ENCODE measurements around the gene SEC61B.

Gene SEC61B

GRCh38 chr9:99213197-99213596, 8.9 kb upstream of the SEC61B start:
- DNase-seq (ENCODE audit: extremely low spot score) = no peak
- POLR2A ChIA-PET = no interaction called here
- no peak for TF ChIP-seq ELF4 (IDR thresholded peaks at IDR 0.05)
- no peak for TF ChIP-seq ARNT (IDR thresholded peaks at IDR 0.05)
- TF ChIP-seq SUZ12 (IDR thresholded peaks at IDR 0.05) = no peak
- TF ChIP-seq L3MBTL2 (conservative IDR thresholded peaks at IDR 0.05) = no peak
- TF ChIP-seq TARDBP (IDR thresholded peaks at IDR 0.05) = no peak
- TF ChIP-seq CTBP1 (IDR thresholded peaks at IDR 0.05; ENCODE audit: borderline replicate concordance) = no peak
- TF ChIP-seq LEF1 (IDR thresholded peaks at IDR 0.05; ENCODE audit: borderline replicate concordance) = no peak
- no peak for TF ChIP-seq FOXM1 (IDR thresholded peaks at IDR 0.05; ENCODE audit: borderline replicate concordance)
- TF ChIP-seq ZNF384 (IDR thresholded peaks at IDR 0.05) = no peak
- CTCF ChIA-PET = interaction anchor here (0.6 to 0.8 kb wide), 2 partner anchors 9 to 55 kb away, joined by 3 to 4 read pairs; partner anchors contain the start of gene SEC61B

GRCh38 chr9:99216073-99216472, 6.0 kb upstream of the SEC61B start:
- ChIA-PET POLR2A (no interaction called here), CTCF (no interaction called here)
- no peak for DNase-seq (ENCODE audit: extremely low spot score)
- no peak for TF ChIP-seq ZNF384 (IDR thresholded peaks at IDR 0.05)
- no peak for TF ChIP-seq FOXK2 (IDR thresholded peaks at IDR 0.05)
- TF ChIP-seq FOXA1 (IDR thresholded peaks at IDR 0.05) = no peak
- no peak for TF ChIP-seq CTBP1 (IDR thresholded peaks at IDR 0.05; ENCODE audit: borderline replicate concordance)
- no peak for TF ChIP-seq TARDBP (IDR thresholded peaks at IDR 0.05)
- no peak for TF ChIP-seq LEF1 (IDR thresholded peaks at IDR 0.05; ENCODE audit: borderline replicate concordance)
- no peak for TF ChIP-seq L3MBTL2 (conservative IDR thresholded peaks at IDR 0.05)

- no peak for DNase-seq (ENCODE audit: extremely low spot score)
- ChIA-PET POLR2A (interaction anchor here (1.6 kb wide), 1 partner anchor 9 kb away, joined by 4 read pairs; no protein-coding TSS in a partner anchor), CTCF (interaction anchor here (1.0 to 1.6 kb wide), 2 partner anchors 11 to 57 kb away, joined by 3 to 4 read pairs; no protein-coding TSS in a partner anchor)
- no peak for TF ChIP-seq FOXK2 (IDR thresholded peaks at IDR 0.05)
- TF ChIP-seq FOXA1 (IDR thresholded peaks at IDR 0.05) = no peak
- TF ChIP-seq SUZ12 (IDR thresholded peaks at IDR 0.05) = no peak
- no peak for TF ChIP-seq L3MBTL2 (conservative IDR thresholded peaks at IDR 0.05)
- no peak for TF ChIP-seq ARNT (IDR thresholded peaks at IDR 0.05)
- no peak for TF ChIP-seq ZNF384 (IDR thresholded peaks at IDR 0.05)
- TF ChIP-seq TARDBP (IDR thresholded peaks at IDR 0.05) = no peak
- no peak for TF ChIP-seq NFRKB (IDR thresholded peaks at IDR 0.05)
- no peak for TF ChIP-seq BHLHE40 (IDR thresholded peaks at IDR 0.05; ENCODE audit: borderline replicate concordance)
- TF ChIP-seq PKNOX1 (IDR thresholded peaks at IDR 0.05) = no peak
- no peak for TF ChIP-seq ELF4 (IDR thresholded peaks at IDR 0.05)
- TF ChIP-seq CTBP1 (IDR thresholded peaks at IDR 0.05; ENCODE audit: borderline replicate concordance) = no peak
- TF ChIP-seq SP1 (IDR thresholded peaks at IDR 0.05) = no peak
Measured at GRCh38 chr9:99220011-99220410, 2.1 kb upstream of the SEC61B start.

GRCh38 chr9:99221266-99221620, 839 bp upstream of the SEC61B start:
- ChIA-PET POLR2A (interaction anchor here (0.8 to 2.5 kb wide), 7 partner anchors 10 to 685 kb away, joined by 3 to 8 read pairs (median 4); partner anchors contain the start of gene TGFBR1), CTCF (no interaction called here)
- TF ChIP-seq ELF4 (IDR thresholded peaks at IDR 0.05) (no peak), FOXA1 (IDR thresholded peaks at IDR 0.05) (no peak)
- DNase-seq (ENCODE audit: extremely low spot score) = no peak

- POLR2A ChIA-PET = interaction anchor here (0.7 to 2.5 kb wide), 11 partner anchors 9 to 683 kb away, joined by 3 to 8 read pairs (median 3); partner anchors contain the start of gene TGFBR1
- DNase-seq (ENCODE audit: extremely low spot score) = no peak
- CTCF ChIA-PET = interaction anchor here (0.8 to 1.5 kb wide), 3 partner anchors 9 to 36 kb away, joined by 3 to 6 read pairs (median 3); no protein-coding TSS in a partner anchor
- TF ChIP-seq L3MBTL2 (conservative IDR thresholded peaks at IDR 0.05) (0 out of 2 replicates have a peak, but pooled peaks have one; percentile 28), LEF1 (IDR thresholded peaks at IDR 0.05; ENCODE audit: borderline replicate concordance) (no peak)
Measured at GRCh38 chr9:99222416-99223270, 561 bp downstream of the SEC61B start.

- TF ChIP-seq SP1 (IDR thresholded peaks at IDR 0.05) (no peak), FOXA1 (IDR thresholded peaks at IDR 0.05) (no peak), FOXK2 (IDR thresholded peaks at IDR 0.05) (no peak), SUZ12 (IDR thresholded peaks at IDR 0.05) (no peak), PKNOX1 (IDR thresholded peaks at IDR 0.05) (no peak), ARNT (IDR thresholded peaks at IDR 0.05) (no peak), ELF4 (IDR thresholded peaks at IDR 0.05) (no peak), FOXM1 (IDR thresholded peaks at IDR 0.05; ENCODE audit: borderline replicate concordance) (no peak), CTBP1 (IDR thresholded peaks at IDR 0.05; ENCODE audit: borderline replicate concordance) (no peak), ZNF384 (IDR thresholded peaks at IDR 0.05) (no peak), LEF1 (IDR thresholded peaks at IDR 0.05; ENCODE audit: borderline replicate concordance) (no peak), L3MBTL2 (conservative IDR thresholded peaks at IDR 0.05) (no peak), TARDBP (IDR thresholded peaks at IDR 0.05) (no peak), NFRKB (IDR thresholded peaks at IDR 0.05) (no peak), BHLHE40 (IDR thresholded peaks at IDR 0.05; ENCODE audit: borderline replicate concordance) (no peak), HDGF (IDR thresholded peaks at IDR 0.05; ENCODE audit: borderline replicate concordance) (no peak)
- CTCF ChIA-PET = interaction anchor here (0.6 kb wide), 1 partner anchor 201 kb away, joined by 4 read pairs; no protein-coding TSS in a partner anchor
- no peak for DNase-seq (ENCODE audit: extremely low spot score)
- POLR2A ChIA-PET = no interaction called here
Measured at GRCh38 chr9:99224445-99224844, 2.4 kb downstream of the SEC61B start.

- TF ChIP-seq TARDBP (IDR thresholded peaks at IDR 0.05) (no peak), L3MBTL2 (conservative IDR thresholded peaks at IDR 0.05) (no peak), HDGF (IDR thresholded peaks at IDR 0.05; ENCODE audit: borderline replicate concordance) (no peak), ZNF384 (IDR thresholded peaks at IDR 0.05) (no peak), NFRKB (IDR thresholded peaks at IDR 0.05) (no peak), CTBP1 (IDR thresholded peaks at IDR 0.05; ENCODE audit: borderline replicate concordance) (no peak), ARNT (IDR thresholded peaks at IDR 0.05) (no peak), FOXK2 (IDR thresholded peaks at IDR 0.05) (no peak), FOXA1 (IDR thresholded peaks at IDR 0.05) (no peak), BHLHE40 (IDR thresholded peaks at IDR 0.05; ENCODE audit: borderline replicate concordance) (no peak), SP1 (IDR thresholded peaks at IDR 0.05) (no peak), PKNOX1 (IDR thresholded peaks at IDR 0.05) (no peak), FOXM1 (IDR thresholded peaks at IDR 0.05; ENCODE audit: borderline replicate concordance) (no peak), ELF4 (IDR thresholded peaks at IDR 0.05) (no peak), LEF1 (IDR thresholded peaks at IDR 0.05; ENCODE audit: borderline replicate concordance) (no peak), SUZ12 (IDR thresholded peaks at IDR 0.05) (no peak)
- POLR2A ChIA-PET = no interaction called here
- no peak for DNase-seq (ENCODE audit: extremely low spot score)
- CTCF ChIA-PET = no interaction called here
Measured at GRCh38 chr9:99226054-99226453, 4.0 kb downstream of the SEC61B start.
